Cardiac septum (tissue), 1 donor: ENCODE measurements around the gene POLK. TPM values are rescaled to one million over a fixed set of nuclear protein-coding genes. Genes with fewer than 3 reads are reported as not detected.

Experiments used
- DNase-seq: peaks from one replicate; pipeline ENCODE4 v3.0.0-alpha.2; 2020; ENCODE audit warnings: low spot score
- intact Hi-C: fragments of 100-400 bp; cut with DNase I; formaldehyde crosslinking; loops from one replicate; pipeline ENCODE4 v1.14.0; 2022
- total RNA-seq: library from RNA; stranded (reverse); fragmentation: NEBNext Ultra II Directional; extraction: Animal tissue kit (Norgen Biotek cat#: 25700); gene quantifications from one replicate; pipeline ENCODE4 v1.2.1, GENCODE V29; 2021
- donor health status: DM: no; HTN: no; CAD: no.

The POLK gene
- total RNA-seq, 1 donor from 2014 or later = 26.6 TPM

GRCh38 chr5:75623846-75624245, 112.2 kb downstream of the POLK start:
- intact Hi-C loops = no loop called here

GRCh38 chr5:75626959-75627358, 115.3 kb downstream of the POLK start:
- DNase-seq = no peak
- intact Hi-C loops = no loop called here

More at GRCh38 chr5:75623846-75624245, 112.2 kb downstream of the POLK start:
- DNase-seq = no peak

GRCh38 chr5:75627801-75628200, 116.1 kb downstream of the POLK start:
- DNase-seq = no peak
- intact Hi-C loops = no loop called here

- intact Hi-C loops = no loop called here
- DNase-seq = no peak
Measured at GRCh38 chr5:75630875-75631274, 119.2 kb downstream of the POLK start.

GRCh38 chr5:75632321-75632720, 120.6 kb downstream of the POLK start:
- DNase-seq = no peak
- intact Hi-C loops = no loop called here

GRCh38 chr5:75637949-75638348, 126.3 kb downstream of the POLK start:
- no peak for DNase-seq
- intact Hi-C loops = no loop called here

GRCh38 chr5:75639535-75640311, 128.0 kb downstream of the POLK start:
- DNase-seq = no peak
- intact Hi-C loops = no loop called here

GRCh38 chr5:75640395-75640794, 128.7 kb downstream of the POLK start:
- no peak for DNase-seq
- intact Hi-C loops = no loop called here

- intact Hi-C loops = no loop called here
- no peak for DNase-seq
Measured at GRCh38 chr5:75640826-75641225, 129.1 kb downstream of the POLK start.

- intact Hi-C loops = no loop called here
- DNase-seq = no peak
Measured at GRCh38 chr5:75648712-75649111, 137.0 kb downstream of the POLK start.

Other genes with a start within 250 kb of the POLK start
- 12.6 TPM for gene HMGCR, start 174.7 kb upstream of the POLK start, total RNA-seq
- gene CERT1, start 262 bp upstream of the POLK start, total RNA-seq = 39.5 TPM
- 0.38 TPM for gene ANKDD1B, start 99.6 kb downstream of the POLK start, total RNA-seq
- gene POC5, start 205.5 kb downstream of the POLK start, total RNA-seq = 3.8 TPM